CD4-positive, alpha-beta T cell treated with Interleukin-6 at 100 ng/mL for 8 hours (primary cell): ENCODE data around the gene RHBDD1.

Experiments
- DNase-seq: peaks from one replicate; pipeline ENCODE4 v3.0.0-alpha.2; 2020; ENCODE audit warnings: mixed read lengths, low spot score

The RHBDD1 gene, protein sequence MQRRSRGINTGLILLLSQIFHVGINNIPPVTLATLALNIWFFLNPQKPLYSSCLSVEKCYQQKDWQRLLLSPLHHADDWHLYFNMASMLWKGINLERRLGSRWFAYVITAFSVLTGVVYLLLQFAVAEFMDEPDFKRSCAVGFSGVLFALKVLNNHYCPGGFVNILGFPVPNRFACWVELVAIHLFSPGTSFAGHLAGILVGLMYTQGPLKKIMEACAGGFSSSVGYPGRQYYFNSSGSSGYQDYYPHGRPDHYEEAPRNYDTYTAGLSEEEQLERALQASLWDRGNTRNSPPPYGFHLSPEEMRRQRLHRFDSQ

DNA sequence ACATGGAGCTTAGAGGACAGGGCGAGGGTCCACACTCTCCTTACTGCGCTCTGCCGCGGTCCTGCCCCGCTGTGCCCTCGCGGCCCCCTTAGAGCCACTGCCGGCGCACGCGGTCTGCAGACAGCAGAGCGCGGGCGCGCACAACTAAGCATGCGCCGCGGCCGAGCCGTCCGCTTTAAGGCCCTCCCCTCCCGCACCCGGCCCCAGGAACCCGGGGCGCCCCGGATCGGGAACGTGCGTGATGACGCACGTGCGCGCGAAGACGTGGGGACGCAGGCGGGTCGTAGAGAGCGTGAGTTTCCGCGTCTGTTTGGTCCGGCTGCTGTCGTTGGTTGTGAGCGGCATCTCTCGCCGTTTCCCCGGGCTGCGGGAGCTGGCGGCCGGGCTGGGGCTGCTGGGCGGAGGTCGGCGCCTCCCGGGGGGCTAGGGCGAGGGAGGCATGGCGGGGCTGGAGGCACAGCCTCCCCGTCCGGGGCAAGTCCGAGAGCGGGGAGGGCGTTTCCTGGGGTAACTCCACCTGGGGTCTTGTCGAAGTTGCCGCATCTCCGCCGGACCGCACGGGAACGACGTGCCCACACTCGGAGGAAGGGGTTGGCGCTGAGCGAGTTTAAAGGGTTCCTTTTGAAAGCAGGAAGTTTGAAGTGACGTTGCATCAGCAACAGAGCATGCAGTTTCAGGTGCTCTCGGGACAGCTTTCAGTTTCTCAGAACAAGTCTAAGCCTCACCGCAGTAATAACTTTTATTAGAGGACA, at the start of gene RHBDD1:
TSS of gene RHBDD1 (plus strand) at position 259 of the 752 bp plus-strand sequence. CDS start 28,640 bp downstream, outside the sequence.
- DNase-seq: peak; percentile 93

- DNase-seq: no peak
These were observed 47.8 kb upstream of the RHBDD1 start for GRCh38 chr2:226788064-226788463.

GRCh38 chr2:226788881-226789490, 46.9 kb upstream of the RHBDD1 start:
- no peak for DNase-seq

GRCh38 chr2:226790011-226790410, 45.8 kb upstream of the RHBDD1 start:
- DNase-seq: no peak

DNA sequence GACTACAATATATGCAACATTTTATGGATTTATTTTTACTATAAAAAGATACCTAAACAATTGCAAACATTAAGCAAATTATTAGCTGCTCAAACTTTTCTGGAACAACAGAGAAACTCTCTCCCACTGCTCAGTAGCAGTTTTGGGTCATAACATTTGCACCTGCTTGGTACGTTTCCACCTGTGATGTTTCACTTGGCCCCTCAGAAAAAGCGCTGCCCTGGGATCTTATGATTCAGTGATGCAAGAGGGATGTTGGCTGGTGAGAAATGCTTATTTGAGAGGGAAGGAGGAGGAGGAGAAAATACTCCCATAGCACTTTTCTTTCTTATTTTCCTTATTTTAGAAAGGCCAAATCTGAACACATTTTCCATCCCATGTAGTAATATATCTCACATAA, 45.4 kb upstream of the RHBDD1 start:
- no peak for DNase-seq

- DNase-seq: peak; percentile 73
These were observed 44.8 kb upstream of the RHBDD1 start for GRCh38 chr2:226791056-226791486.

DNA sequence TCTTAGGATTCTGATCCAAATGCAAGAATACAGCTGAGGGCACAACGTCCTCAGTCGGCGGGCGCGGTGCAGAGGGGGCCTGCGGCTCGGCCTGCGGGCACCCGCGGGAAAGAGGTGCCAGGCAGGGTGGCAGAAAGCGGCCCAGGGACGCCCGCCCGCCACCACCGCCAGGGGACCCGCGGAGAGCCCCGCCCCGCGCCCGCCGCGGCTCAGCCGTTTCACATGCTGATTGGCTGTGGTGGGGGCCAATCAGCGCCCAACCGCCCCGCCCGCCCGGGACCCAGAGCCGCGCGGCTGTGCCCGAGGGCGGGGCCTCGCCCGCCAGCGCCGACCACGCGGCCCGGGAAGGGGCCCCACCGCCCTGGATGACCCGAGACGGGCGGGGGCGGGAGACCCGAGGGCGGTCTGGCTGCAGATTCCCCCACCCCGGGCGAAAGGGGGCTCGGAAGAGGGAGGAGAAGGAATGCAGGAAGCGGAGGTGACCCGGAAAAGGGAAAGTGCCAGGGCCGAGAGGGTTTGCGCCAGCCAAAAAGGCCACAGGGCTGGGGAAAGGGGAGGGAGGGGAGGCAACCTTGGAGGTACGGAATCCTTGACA, 44.3 kb upstream of the RHBDD1 start:
- DNase-seq: peak; percentile 90

DNA sequence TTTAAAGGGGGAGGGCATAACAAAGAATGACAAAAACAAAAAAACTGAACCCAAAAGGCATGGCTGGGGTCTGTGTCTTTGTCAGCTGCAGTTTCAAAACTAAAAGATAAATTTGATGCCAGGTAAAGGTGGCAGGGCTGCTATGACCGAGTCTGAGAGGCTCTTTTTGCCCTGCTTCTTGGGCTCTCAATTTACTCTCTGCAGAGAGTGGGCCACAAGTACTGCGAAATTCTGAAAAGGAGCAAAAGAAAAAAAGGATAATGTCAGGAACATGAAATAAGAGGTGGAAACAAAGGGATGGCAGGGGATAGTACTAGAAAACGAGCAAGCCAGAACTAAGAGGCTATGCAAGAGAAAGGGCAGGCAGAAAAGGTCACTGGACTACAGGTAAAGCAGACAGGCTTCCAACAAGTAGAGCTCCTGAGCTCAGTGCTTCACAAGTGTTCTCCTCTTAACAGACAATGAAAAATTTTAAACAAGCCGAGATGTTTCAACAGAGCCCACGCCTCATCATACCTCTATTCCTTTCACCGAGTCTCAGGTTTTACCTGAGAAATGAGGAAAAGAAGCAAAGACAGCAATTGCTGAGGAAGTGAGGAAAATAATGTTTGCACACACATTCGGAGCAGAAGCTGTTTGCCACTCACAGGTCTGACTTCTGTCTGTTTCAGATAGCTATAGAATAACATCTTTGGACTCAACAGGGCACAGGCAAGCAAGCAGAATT, 43.5 kb upstream of the RHBDD1 start:
- no peak for DNase-seq

DNA sequence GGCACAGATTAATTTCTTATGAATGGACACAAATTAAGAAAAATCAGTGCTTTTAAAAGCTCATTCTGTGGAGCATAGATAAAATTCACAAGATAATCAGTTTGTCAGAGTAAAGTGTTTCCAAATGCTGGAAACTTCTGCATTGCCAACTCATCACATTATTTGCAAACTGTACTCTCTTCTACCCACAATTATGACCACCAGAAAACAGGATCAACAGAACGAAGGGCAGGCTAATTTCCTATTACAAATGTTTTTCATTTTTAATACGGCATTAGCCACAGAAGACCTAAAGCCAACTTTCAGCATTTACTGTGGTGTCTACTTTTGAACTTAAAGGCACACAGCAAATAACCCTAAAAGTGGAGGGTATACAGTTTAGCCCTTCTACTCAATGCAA, 42.2 kb upstream of the RHBDD1 start:
- no peak for DNase-seq

DNA sequence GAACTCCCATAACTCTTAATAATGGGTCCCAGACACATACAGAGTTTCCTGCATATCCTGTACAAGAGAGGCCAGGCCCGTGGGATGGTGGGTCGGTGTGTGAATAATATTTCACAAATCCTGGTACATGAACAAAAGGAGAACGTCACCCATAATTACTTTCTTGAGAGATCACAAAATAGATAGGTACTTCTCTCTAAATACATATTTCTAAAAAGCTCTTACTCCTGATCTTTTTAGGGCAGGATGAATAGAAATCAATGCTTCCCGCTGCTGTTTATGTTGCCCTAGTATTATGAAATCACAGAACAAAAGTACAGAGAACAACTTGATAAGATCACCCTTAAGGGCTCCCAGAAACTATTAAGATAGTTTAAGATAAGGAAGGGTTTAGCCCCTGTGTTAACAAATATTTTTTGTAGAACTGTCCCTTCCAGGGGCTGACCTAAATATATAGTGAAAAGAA, 41.6 kb upstream of the RHBDD1 start:
- DNase-seq: no peak

DNA sequence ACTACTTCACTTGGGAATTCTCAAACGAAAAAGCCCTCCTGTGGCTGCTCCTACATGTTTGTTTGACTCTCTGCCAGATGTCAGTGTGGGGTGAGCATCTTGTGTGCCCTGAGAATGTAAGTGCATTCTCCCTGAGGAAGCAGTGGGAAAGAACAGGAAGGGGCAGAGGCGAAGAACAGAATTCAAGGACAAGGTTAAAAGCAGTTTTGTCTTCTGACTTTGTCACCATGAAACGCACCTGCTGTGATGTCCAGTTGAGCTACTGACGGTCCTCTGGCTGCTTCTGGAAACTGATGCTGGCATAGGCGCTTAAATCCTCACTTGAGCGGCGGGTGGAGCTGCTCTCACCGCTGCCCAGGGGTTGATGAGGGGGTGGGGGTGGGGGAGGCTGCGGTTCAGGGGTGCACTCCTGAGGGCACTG, 41.1 kb upstream of the RHBDD1 start:
- DNase-seq: no peak

- DNase-seq: no peak
These were observed 40.4 kb upstream of the RHBDD1 start for GRCh38 chr2:226795281-226796011.

DNA sequence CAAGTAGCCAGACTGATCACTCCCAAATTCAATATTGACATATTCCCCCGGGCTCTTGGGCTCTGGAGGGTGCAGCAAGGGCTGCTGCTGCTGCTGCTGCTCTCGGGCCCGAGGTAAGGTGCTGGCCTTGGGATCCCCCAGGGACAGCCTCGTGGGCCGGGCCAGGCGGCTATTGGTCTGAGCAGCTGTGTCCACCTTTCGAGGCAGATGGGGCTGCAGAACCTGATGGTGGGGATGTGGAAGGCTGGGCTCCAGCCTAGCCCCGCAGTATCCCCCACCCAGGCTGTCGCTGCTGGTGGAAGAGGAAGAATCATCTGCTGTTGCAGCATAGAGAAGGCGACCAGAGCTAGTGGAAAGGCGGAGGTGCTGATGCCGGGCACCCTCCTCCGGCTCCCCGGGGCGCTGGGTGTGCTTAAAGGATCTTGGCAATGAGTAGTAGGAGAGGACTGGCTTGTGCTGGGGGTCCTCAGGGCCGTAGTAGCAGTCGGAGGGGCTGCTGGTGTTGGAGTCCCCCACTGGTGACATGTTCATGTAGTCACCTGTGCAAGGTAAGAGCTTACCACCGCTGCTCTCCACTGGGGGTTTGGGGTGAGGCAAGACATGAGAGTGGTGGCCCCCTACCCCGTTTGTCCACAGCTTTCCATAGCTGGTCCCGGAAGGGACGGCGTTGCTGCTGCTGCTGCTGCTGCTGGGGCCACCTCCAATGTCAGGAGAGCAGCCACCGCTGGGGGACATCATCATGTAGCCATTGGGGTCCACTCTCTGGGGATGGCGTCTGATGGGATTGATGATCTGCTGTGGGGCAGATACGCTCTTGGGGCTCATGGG, 39.6 kb upstream of the RHBDD1 start:
- no peak for DNase-seq

DNA sequence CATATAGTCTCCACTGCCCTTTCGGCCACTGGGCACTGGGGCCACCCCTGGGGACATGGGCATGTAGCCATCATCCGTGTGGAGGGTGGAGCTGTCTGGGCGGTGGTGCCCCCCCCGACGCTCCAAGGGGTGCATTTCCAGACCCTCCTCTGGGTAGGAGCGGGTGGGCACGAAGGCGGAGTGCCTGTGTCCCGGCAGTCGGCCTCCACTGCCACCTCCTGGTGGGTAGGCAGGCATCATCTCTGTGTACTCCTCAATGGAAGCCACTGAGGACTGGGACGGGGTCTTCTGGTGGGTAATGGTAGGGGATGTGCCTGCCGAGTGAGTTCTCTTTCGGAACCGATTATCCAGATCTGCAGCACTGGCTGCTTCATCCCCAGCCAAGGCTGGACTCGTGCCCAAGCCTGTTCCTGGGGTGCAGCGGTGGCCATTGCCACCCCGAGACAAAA, 39.0 kb upstream of the RHBDD1 start:
- DNase-seq: no peak

DNA sequence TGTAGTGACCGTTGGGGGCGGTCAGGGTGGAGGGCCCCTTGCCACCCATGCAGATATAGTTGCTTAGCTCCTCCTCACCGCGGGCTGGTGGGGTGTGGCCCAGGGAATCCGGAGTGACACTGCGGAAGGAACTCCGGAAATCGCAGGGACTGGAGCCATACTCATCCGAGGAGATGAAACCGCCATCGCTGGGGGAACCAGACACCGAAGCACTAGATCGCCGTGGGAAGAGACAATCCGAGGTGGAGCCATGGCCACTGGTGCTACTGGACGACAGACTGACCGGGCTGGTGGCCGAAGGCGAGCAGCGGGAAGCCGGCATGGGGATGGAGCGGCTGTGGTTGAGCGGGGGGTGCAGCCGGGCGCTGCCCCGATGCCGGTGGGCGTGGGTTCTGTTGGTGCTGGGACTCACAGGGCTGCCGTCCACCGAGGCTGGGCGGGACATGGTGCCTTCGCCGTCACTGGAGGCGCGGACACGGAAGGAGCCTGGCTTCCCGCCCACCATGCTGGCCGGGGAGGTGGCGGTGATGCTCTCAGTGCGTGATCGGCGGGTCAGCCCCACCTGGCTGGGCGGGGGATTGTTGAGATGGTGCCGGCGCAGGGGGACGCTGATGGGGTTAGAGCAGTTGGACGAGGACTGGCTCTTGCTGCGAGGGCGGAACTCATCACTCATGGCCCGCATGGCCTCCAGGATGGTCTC, 38.4 kb upstream of the RHBDD1 start:
- DNase-seq: no peak

DNA sequence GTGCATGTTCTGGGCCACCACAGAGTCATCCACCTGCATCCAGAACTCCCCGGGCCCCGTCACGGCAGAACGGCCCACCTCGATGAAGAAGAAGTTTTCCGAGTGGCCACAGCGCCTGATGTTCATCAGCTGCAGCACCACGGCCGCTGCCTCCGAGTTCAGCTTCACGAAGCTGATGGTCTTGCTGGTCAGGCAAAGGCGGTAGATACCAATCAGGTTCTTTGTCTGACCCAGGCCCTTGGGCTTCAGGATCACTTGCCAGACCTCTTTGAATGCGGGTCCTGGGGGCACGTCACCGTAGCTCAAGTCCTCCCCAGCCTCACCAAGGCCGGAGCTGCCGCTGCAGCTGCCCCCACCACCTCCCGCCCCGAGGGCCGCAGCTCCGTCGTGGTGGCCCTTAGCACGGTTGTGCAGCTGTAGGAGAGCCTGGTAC, 37.8 kb upstream of the RHBDD1 start:
- DNase-seq: no peak

GRCh38 chr2:226798422-226799210, 37.2 kb upstream of the RHBDD1 start:
- peak; percentile 34 for DNase-seq

GRCh38 chr2:226799211-226799975, 36.5 kb upstream of the RHBDD1 start, which contains the start of gene IRS1:
IRS1 (minus strand) TSS chr2:226799820; CDS start chr2:226798738, 1,082 bp downstream.
- DNase-seq: peak; percentile 51
